ENCODE measurements around the gene SIAH2.
"Not testable (repeated sequence)": the region's sequence is repeated elsewhere in the genome, so short reads cannot be mapped to it uniquely, and the experiment has no call there.

SIAH2 gene, protein sequence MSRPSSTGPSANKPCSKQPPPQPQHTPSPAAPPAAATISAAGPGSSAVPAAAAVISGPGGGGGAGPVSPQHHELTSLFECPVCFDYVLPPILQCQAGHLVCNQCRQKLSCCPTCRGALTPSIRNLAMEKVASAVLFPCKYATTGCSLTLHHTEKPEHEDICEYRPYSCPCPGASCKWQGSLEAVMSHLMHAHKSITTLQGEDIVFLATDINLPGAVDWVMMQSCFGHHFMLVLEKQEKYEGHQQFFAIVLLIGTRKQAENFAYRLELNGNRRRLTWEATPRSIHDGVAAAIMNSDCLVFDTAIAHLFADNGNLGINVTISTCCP

DNA sequence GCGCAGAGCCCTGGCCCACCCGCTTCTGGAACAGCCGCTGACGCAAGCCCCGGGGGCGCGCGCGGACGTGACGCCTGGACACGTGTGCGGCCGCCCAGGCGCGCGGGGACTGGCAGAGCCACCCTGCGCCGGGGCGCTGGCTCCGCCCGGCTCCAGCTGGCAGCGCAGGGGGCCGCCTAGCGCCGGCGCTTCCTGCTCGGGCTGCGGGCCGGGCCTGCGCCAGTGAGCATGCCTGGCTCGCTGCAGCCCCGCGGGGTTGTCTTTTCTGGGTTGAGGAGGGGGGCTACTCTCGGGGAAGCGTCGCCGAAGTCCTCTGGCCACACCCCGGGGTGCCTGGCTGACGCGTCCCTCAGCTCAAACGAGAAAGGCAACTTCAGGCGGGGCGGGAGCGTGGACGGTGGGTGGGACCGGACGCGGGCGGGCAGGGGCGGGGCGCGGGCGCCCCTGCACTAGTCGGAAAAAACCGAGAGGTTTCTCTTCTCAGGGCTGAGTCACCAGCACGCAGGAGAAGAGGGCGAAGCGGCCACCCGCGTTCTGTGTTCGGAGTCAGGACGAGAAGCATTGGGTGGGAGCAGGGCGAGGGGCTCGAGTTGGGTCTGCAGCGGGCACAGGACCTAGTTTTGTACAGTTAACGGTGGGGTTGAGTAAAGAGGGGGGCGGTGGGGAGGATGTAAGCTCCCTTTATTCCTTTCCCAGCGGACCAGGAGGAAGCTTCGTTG lies at the start of gene SIAH2:
Gene SIAH2 (minus strand): TSS at position 48 of the 719 bp plus-strand sequence. CDS start 320 bp downstream, outside the sequence.
- peak; percentile 93 for DNase-seq

DNA sequence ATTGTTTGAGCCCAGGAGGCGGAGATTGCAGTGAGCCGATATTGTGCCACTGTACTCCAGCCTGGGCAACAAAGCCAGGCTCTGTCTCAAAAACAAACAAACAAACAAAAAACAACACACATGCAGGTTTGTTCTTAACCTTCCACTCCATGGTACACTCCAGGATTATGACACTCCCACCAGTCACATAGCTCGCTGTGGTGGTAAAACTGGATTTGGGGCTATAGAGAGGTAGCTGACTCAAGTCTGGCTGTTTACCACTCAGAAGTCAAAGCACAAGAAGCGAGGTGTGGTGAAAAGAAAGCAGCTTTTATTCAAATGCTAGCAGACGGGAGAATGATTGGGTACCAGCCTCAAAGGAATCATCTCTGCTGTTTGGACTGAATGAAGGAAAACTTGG lies 49.0 kb upstream of the SIAH2 start:
- DNase-seq, result no peak

DNA sequence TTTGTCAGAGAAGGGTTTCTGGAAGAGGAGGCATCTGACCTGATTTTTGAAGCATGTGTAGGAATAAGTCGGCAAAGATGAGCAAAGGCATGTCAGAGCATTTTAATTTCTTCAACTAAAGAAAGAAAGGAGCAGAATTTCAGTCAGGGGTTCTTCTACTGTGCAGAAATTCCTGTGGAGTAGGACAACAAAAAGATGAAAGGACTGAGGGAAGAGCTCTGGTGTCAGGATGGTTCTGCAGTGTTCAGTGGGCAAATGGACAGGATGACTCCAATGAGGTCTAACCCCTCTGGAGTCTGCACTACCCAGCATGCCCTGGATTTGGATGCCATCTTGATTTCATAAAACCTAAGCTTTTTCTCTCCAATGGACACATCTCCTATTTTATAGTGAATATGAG lies 47.7 kb upstream of the SIAH2 start:
- DNase-seq, result no peak

DNA sequence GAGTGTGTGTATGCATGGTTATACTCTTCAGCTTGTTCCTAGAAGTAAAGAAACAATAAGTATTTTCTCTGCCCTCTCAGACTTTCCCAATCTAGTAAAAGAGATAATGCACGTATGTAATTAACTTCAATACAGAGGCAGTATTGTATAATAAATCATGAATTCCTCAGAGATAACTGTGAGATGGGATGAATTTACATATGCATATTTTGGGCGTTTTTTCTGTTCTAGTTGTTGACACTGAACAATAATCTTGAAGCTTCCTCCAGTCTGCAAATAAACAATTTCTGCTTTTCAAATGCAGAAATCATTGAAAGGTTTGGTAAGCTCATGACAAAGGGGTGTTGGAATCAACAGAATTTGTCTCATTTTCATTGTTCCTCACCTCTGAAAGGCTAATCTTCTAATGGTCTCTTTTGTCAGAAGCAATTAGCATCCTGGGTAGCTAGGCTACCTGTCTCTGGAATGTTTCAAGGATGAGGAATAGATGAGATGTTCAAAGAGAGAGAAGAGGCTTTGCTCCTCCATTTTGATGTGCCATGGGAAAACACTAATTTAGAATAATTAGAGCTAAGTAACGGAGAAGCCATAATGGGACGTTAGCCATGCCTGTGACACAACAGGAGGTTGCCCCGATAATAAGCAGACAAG lies 43.3 kb upstream of the SIAH2 start:
- DNase-seq, result no peak

DNA sequence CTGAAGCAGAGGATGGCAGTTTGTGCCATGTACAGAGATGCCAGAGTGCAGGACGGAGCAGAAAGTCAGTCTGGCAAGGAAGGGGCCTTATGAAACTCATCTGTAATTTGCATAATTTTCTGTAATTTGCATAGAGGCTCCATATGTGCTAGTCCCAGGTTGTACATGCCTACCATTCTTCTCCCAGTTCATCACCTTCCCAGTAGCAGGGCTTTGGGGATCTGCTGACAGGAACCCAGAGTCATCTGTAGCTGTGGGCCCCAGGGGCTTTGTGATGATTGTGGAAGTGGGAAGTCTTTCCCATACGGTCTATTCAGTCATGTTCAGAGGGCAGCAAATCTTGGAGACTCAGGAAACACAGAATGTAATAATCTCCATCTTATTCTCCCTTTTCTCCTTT lies 42.4 kb upstream of the SIAH2 start:
- no peak for DNase-seq

DNA sequence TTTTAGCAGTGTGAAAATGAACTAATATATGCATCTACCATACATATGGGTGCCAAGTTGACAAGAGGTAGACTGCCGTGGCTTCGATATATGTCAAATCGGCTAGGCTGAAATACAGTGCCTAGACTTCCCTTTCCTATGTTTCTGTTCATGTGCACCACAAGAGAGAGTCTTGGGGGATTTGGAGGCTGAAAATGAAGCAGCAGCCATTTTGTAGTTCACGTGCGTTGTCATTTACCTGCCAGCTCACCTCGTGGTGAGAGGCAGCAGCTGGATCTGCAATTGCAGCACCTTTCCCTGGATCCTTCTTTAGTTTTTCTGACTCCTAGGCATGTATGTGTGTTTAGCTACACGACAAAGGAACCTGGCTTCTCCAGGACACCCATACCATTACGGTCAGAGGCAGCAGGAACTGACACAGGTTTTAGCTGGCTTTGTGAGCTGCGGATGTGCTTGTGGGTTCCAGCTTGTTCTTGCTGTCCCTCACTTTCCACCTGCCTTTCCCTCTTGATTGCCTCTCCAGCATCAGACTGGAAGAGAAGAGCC lies 40.5 kb upstream of the SIAH2 start:
- no peak for DNase-seq

DNA sequence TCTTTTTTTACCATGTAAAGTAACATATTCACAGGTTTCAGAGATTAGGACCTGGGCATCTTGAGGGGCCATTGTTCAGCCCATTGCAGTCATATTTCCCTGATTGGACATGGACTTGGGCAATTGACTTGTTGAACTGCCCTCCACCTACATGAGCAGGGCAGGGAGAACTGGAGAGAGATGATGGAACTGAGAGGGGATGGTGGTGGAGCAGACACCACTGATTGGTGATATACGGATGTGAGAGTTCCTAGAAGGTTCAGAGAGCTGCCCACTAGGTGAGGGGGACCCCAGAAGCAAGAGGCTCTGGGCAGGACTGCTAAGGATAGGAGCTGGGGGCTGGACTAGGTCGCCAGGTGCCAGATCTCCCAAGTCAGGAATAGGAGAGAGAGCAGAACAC lies 37.8 kb upstream of the SIAH2 start:
- DNase-seq, result no peak

DNA sequence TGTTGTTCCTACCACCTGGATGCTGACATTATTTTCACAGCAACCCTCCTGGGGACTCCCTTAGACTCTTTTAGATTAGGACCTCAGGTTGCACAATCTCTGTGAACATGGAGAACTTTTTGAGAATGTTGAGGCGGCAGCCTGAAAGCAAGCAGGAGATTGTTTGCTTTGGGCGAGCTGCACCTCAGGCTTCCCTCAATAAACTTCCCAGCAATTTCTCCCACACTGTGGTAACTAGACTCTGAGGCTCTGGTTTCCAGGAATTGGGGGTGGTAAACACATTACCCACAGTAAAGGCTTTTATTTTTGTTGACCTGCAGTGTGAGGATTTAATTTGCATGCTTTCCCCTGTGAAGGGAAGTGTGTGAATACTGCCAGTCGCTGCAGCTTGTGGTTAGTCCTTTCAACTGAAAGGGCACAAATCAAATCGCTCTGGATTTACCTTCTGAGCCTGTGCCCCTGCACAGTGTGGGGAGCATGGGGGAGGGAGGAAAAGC lies 35.2 kb upstream of the SIAH2 start:
- no peak for DNase-seq

DNA sequence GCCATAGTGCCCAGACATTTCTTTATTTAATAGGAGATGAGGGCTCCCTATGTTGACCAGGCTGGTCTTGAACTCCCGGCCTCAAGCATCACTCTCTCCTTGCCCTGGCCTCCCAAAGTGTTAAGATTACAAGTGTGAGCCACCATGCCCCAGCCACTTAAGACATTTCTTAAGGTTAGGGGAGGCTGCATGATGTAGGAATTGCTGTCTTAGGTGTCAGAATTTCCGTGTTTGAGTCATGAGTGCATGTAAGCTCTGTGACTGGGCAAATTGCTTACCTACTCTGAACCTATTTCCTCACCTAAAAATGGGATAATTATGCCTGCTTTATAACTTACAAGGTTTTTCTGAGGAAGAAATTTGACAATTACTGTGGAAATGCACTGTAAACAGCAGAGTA lies 34.2 kb upstream of the SIAH2 start:
- DNase-seq, result no peak

DNA sequence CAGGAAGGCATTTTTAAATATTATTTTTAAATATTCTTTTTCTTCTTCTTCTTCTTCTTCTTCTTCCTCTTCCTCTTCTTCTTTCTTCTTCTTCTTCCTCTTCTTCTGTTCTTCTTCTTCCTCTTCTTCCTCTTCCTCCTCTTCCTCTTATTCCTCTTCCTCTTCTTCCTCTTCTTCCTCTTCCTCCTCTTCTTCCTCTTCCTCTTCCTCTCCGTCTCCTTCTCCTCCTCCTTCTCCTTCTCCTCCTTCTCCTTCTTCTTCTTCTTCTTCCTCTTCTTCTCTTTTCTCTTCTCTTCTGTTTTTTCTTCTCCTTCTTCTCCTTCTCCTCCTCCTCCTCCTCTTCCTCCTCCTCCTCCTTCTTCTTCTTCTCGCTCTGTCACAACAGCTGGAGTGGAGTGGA lies 33.6 kb upstream of the SIAH2 start:
- not testable (repeated sequence) for DNase-seq

DNA sequence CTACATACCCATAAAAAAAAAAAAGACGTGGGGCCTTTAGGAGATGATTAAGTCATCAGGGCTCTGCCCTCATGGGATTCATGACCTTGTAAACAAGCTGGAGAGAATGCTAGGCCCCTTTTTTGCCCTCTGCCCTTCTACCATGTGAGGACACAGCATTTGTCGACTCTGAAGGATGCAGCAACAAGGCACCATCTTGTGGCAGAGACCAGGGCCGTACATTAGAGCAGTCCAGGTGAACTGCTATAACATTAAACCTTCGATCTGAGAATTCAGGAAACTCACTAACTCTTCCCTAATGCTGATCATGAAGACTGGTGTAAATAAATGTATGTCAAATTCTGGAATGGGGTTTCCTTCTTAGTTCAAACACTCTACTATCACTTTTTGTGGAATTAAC lies 30.7 kb upstream of the SIAH2 start:
- no peak for DNase-seq

DNA sequence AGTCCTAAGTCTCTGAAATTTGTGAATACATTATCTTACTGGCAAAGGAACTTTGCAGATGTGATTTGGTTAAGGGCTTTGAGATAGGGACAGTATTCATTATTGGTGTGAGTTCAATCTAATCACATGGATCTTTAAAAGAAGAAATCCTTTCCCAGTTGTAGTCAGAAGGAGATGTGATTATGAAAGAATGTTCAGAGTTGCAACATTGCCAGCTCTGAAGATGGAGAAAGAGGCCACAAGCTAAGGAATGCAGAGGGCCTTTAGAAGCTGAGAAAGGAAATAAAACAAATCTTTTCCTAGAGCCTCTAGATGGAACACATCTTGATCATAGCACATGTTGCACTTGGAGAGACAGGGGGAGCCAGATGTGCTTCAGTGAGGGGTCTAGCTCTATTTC lies 27.7 kb upstream of the SIAH2 start:
- DNase-seq, result no peak

DNA sequence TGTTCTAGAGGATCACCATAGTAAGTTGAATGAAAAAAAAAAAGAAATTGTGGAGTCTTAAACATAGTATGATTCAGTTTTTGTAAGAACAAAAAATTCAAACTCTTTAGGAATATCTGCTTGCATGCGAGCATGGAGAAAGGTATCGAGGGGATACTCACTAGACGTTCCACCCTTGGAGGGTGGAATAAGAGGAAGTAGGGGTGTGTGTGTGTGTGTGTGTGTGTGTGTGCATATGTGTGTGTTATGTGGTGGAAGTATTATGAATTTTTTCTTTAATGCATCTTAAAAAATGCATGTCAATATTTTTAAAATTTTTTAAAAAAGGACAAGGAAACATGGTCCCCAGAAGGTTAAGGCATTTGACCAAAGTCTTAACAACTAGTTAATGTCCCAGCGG lies 26.5 kb upstream of the SIAH2 start:
- DNase-seq, result no peak

DNA sequence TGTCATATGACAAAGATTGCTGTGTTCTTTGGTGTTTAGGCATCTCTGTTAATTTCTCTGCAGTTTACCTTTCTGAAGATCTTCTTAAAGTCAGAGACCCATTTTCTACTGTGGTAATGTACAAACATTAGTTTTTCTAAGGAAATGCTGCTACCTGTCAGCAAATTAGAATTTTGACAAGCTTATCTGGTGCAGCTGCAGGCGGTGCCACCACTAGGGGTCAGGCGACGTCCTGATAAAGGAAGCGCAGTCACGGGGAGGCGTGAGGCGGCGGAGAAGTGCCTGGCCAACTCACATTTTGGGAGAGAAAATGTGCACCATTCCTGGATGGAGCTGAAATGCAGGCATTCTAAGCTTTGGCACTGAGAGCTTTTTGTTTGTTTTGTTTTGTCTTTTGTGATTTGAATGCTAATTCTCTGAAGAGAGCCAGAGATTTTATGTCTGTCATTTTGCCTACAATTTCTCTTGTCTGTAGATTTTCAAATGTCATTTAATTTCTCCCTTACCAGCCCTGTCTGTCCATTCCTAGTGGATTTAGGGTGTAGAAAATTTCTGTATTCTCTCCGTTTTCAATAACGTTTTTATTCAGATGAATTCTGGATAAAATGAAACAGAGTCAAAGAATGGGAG lies 24.9 kb upstream of the SIAH2 start:
- DNase-seq, result peak; percentile 80

DNA sequence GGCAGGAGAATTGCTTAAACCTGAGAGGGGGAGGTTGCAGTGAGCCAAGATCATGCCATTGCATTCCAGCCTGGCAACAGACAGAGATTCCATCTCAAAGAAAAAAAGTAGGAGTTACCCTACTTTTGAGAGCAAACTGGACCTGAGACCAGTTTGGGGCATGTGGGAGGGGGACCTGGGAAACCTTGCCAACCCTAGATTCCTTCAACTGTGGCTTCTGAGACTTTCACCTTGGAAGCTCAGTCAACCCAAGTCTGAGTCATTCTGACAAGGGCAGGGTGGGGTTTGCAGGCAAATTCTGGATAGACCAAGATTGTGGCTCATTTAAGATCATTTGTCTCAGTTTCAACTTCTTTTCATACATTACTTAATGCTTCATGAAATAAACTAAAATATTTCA lies 23.8 kb upstream of the SIAH2 start:
- DNase-seq, result no peak

DNA sequence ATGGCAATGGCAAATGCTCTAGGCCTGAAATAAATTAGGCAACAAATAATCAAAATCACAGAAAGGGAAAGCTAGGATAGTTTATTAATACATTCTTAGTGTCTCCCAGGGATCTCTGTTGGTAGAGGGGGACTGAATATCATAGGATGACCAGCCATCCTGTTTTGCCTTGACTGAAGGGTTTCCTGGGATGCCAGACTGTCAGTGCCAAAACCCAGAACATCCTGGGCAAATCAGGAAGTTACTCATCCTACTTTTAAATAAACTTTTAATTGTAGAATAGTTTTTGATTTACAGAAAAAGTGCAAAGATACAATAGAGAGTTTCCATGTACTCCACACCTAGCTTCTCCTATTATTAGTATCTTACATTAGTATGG lies 21.8 kb upstream of the SIAH2 start:
- DNase-seq, result no peak

DNA sequence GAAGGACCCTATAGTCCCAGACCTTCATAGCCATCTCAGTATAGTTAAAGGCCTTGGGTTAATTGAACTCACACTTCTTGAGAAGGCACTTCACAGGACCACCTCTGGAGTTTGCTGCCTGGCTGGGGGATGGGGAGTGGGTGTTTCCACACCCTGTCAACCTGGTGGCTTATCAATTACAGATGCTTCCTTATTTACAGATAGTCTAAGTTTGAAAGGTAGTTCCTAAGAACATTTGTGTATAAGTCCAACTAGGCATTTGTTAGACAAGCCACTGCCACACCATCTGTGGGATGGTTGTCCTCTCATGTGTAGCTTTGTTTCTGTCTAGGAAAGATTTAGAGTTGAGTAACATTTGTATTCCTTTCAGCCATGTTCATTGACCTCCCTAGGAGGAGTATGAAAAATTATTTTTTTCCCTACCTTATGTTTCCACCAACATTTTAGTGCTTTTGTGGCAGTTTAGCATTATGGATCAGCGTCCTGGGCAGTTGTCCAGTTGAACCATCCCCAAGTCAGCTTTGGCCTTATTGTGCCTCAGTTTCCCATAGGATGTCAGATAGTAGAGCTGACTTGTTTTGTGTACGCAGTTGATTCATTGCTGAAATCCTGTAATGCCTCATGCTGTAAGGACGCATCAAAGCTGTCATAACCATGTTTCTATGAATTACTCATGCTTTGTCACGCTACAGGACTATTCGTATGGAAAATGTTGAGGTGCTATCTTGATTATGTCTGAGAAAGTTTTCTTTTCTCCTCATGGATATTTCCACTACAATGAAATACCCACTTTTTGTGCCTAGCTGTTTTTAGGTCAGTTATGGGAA lies 21.2 kb upstream of the SIAH2 start:
- DNase-seq, result no peak

DNA sequence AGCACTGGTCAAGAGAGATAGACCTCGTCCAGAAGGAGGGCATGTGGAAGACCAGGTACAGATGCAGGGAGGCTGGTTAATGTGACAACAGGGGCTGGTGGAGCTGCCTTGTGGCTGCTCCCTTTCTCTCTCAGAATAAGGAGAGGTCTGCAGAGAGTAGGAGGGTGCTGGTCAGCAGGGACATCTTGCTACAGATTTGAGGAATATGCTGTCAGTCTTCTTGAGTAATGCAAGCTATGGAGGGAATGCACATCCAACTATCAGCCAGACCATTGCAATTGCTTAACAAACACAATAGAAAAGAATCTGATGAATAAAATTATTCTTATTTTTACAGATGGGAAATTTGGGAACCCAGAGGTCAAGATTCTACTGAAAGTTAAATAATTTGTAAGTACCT lies 20.3 kb upstream of the SIAH2 start:
- no peak for DNase-seq

DNA sequence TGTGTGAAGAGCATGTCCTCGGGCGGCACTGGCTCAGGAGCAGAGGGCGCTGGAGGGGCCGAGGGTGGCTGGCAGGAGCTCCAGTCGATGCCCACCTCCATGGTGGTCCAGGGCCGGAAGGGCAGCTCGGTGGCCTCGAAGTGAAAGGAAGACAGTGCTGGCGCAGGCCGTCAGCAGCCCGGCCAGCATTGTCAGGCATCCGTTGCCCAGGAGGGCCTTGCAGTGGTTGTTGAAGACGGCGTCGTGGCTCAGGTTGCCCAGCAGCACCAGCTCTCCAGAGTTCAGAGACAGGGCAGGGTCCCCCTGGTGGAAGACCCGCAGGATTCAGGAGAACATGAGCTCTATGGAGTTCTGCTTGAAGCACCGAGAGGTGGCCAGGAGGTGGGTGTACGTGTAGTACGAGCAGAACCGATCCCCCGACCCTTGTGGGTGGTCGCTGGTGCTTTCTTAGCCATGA lies 16.5 kb upstream of the SIAH2 start:
- DNase-seq, result no peak

DNA sequence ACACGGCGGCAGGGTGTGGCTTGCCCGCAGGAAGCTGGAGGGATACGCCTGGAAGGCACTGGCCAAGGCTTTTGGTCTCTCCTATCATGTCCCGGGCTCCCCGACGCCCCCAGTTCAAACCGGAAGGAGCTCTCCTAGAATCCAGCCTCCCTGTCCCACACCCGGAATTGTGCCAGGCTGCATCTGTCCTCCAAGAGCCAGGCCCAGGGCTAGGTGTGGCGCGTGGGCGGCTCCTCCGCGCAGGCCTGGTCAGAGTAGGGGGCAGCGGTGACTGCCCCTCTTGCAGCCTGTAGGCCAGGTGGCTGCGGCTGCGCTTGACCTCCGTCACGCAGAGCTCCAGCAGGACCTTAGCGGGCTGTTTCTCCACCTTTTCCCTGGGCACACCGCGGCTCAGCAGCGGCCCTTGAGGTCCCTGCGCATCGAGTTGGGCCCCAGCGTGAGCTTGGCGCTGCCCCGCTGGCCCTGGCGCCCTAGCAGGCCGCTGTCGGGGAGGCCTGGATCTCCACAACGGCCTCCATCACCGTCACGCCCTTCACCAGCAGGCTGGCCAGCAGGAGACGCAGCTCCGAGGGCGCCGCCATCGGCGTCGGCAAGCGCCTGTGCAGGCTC lies 15.9 kb upstream of the SIAH2 start:
- DNase-seq, result no peak

DNA sequence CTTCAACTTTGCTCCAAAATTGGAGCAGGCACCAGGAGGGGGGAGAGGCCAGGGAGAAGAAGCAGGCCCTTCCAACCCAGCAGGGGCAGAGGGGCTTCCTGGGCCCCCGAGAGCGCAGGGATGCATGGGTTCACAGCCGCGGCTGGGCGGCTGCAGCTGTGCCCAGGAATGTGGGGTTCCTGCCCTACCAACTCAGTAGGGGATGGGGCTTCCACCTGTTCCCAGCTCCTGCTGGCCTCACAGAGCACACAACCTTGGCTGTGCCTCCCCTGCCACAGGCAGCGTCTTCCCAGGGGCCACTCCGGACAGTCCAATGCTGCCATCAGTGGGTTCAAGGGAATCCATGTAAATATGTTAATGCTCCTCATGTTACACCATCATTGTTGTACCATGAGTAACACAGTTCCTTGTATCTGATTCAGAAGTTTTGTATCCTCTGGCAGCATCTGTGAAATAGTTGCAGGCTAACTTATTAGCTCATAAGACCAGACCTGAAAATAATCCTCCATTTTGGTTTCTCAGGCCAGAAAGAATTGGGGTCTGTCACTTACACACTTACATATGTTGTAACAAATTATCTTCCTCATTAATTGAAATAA lies 12.1 kb upstream of the SIAH2 start:
- no peak for DNase-seq

Measured in activated T-cell treated with anti-CD3 and anti-CD28 coated beads, Interleukin-2, amount 50 U/mL, for 1 hour (primary cell).